Left kidney (tissue), 2 donors: Measurements from ENCODE around the gene THAP3. TPM values are rescaled to one million over a fixed set of nuclear protein-coding genes. Genes with fewer than 3 reads are reported as not detected.
A peak's percentile ranks its signal among the peaks of the same experiment; 100 is the strongest.

ENCODE experiments used
- DNase-seq: peaks from one replicate; pipeline ENCODE4 v3.0.0-alpha.2; 2013
- polyA plus RNA-seq: library from polyadenylated mRNA; unstranded; fragments of 120-200 nt; gene quantifications from one replicate; pipeline ENCODE4 v1.2.1, GENCODE V29; 2013; ENCODE audit not compliant: insufficient read length

THAP3 gene
- polyA plus RNA-seq, 1 donor = 18.3 TPM

GRCh38 chr1:6612641-6613360 is 11.9 kb upstream of the THAP3 start:
- no peak for DNase-seq

GRCh38 chr1:6613361-6614018 is 11.2 kb upstream of the THAP3 start, which contains the start of gene PHF13:
Gene PHF13 (plus strand): TSS chr1:6613731. CDS start chr1:6614067, 336 bp downstream.
- peak; percentile 99 for DNase-seq

GRCh38 chr1:6614019-6614928 is 10.4 kb upstream of the THAP3 start:
- DNase-seq = no peak

GRCh38 chr1:6614929-6615785 is 9.5 kb upstream of the THAP3 start:
- DNase-seq = no peak

GRCh38 chr1:6619045-6619444 is 5.6 kb upstream of the THAP3 start:
- DNase-seq = no peak

- DNase-seq = no peak
Measured at GRCh38 chr1:6621429-6622391, 3.0 kb upstream of the THAP3 start.

GRCh38 chr1:6622396-6623152 is 2.1 kb upstream of the THAP3 start:
- no peak for DNase-seq

- no peak for DNase-seq
Measured at GRCh38 chr1:6623269-6623965, 1.3 kb upstream of the THAP3 start.

GRCh38 chr1:6625584-6626149 is 999 bp downstream of the THAP3 start:
- no peak for DNase-seq

GRCh38 chr1:6627031-6627430 is 2.4 kb downstream of the THAP3 start:
- DNase-seq = no peak

GRCh38 chr1:6627841-6628545 is 3.3 kb downstream of the THAP3 start:
- no peak for DNase-seq

GRCh38 chr1:6628971-6629479 is 4.4 kb downstream of the THAP3 start:
- DNase-seq = no peak

- DNase-seq = no peak
Measured at GRCh38 chr1:6630027-6630426, 5.4 kb downstream of the THAP3 start.

GRCh38 chr1:6631058-6631457 is 6.4 kb downstream of the THAP3 start:
- no peak for DNase-seq

GRCh38 chr1:6632588-6633514 is 8.2 kb downstream of the THAP3 start:
- no peak for DNase-seq

GRCh38 chr1:6634371-6635052 is 9.8 kb downstream of the THAP3 start:
- DNase-seq = no peak
